Prostate gland (tissue), 2 donors: ENCODE results near the gene CPNE4.

ENCODE experiments used
- CTCF ChIP-seq, 4 experiments: fragments of 200-600 bp in 2 of 4; fragments of 450-650 bp in 2 of 4; sonication (generic) in 2 of 4; IDR thresholded peaks; 1 replicate in 3 of 4; 2 replicates in 1 of 4; pipeline ENCODE4 v1.5.1; 2016 to 2019; ENCODE audit warnings: antibody characterized with exemption in 4 of 4, mild to moderate bottlenecking in 2 of 4, moderate library complexity in 2 of 4
- POLR2A ChIP-seq: fragments of 450-650 bp; IDR thresholded peaks from one replicate; pipeline ENCODE4 v1.6.1; 2016; ENCODE audit warnings: antibody characterized with exemption, mild to moderate bottlenecking
- POLR2AphosphoS5 ChIP-seq: sonication (generic); formaldehyde crosslinking; IDR thresholded peaks from one replicate; pipeline ENCODE4 v1.6.1; 2017; ENCODE audit warnings: antibody characterized with exemption

DNA sequence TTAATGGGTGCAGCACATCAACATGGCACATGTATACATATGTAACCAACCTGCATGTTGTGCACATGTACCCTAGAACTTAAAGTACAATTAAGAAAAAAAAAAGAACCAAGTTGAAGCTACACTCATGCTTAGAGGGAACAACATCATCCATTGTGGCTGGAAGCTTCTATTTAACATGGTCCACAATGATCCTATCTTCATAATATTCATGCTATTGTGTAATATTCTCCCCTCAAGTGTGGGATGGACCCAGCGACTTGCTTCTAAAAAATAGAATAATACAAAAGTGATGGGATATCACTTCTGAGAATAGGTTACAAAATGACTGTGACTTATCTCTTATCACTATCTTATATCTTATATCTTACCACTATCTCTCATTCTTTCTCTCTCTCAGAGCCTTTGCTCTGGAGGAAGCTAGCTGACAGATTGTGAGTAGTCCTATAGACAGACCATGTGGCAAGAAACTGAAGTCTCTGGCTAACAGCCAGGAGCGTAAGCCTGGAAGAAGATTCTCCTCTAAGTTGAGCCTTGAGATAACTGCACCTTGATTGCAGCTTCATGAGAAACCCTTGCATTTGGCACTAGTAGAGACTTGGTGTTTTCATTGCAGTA lies 333.6 kb downstream of the CPNE4 start:
- TF ChIP-seq CTCF (IDR thresholded peaks at IDR 0.05), result no peak
- TF ChIP-seq POLR2AphosphoS5, result no peak
- TF ChIP-seq POLR2A, result no peak
